Mammary epithelial cell (primary cell): ENCODE measurements around the gene CPA1.

Experiments
- CTCF ChIP-seq, 2 donors: IDR thresholded peaks in 1 of 2; conservative IDR thresholded peaks in 1 of 2; 2 replicates each; pipeline ENCODE4 v1.5.1; 2011 to 2012; ENCODE audit warnings: inconsistent platforms in 2 of 2, low read length in 2 of 2, mild to moderate bottlenecking in 2 of 2, control low read depth in 1 of 2, low read depth in 1 of 2; ENCODE audit not compliant: insufficient read depth in 1 of 2; ENCODE audit errors: extremely low read depth in 1 of 2
- EZH2 ChIP-seq: IDR thresholded peaks from 2 replicates; pipeline ENCODE4 v1.6.1; 2012; ENCODE audit warnings: low read length, inconsistent platforms, borderline replicate concordance

- no peak for TF ChIP-seq CTCF (conservative IDR thresholded peaks at IDR 0.05 in 1 of 2, IDR thresholded peaks at IDR 0.05 in 1 of 2; ENCODE audit: extremely low read depth in 1 of 2, insufficient read depth in 1 of 2, low read depth in 1 of 2, low read length in 2 of 2)
- no peak for TF ChIP-seq EZH2
These were observed 17.1 kb upstream of the CPA1 start for GRCh38 chr7:130363026-130363847.
